BJ (cell line): ENCODE results near the gene KLKB1. TPM values are rescaled to one million over a fixed set of nuclear protein-coding genes. Genes with fewer than 3 reads are reported as not detected.
"Not testable (repeated sequence)": the region's sequence is repeated elsewhere in the genome, so short reads cannot be mapped to it uniquely, and the experiment has no call there.

Experiments
- CTCF ChIA-PET: fragments of 350-600 bp; formaldehyde crosslinking; extraction: SDS; loops from one replicate; lab custom pipeline; 2021; ENCODE audit warnings: antibody characterized with exemption, inconsistent platforms; lab: Yijun Ruan, JAX
- POLR2A ChIA-PET: fragments of 300-600 bp; sonication (Branson Sonifier 250); formaldehyde crosslinking; extraction: SDS; loops from one replicate; lab custom pipeline; 2021; ENCODE audit warnings: antibody characterized with exemption; lab: Charles Lee
- DNase-seq: peaks from one replicate; pipeline ENCODE4 v3.0.0-alpha.2; 2011; ENCODE audit warnings: low read depth
- H3K27me3 ChIP-seq: 2 replicates; pipeline ENCODE4 v1.6.0; 2011; ENCODE audit warnings: low read length; ENCODE audit not compliant: control insufficient read depth, insufficient read depth
- H3K36me3 ChIP-seq: 2 replicates; pipeline ENCODE4 v1.5.1; 2011; ENCODE audit warnings: low read length; ENCODE audit not compliant: control insufficient read depth, insufficient read depth
- H3K4me3 ChIP-seq: 2 replicates; pipeline ENCODE4 v1.5.1; 2011; ENCODE audit warnings: low read depth, mild to moderate bottlenecking, control low read depth, low read length
- polyA plus RNA-seq: library from polyadenylated mRNA; depleted of rRNA; stranded (reverse); fragments of >200 nt; gene quantifications from 2 replicates; pipeline ENCODE4 v1.2.3, GENCODE V29; 2011
- TF ChIP-seq, protein P1 (sequence below): IDR thresholded peaks from 2 replicates; pipeline ENCODE4 v1.5.1; 2011; ENCODE audit warnings: low read depth, mild to moderate bottlenecking, control low read depth, inconsistent platforms, low read length, moderate library complexity; ENCODE audit not compliant: insufficient read depth

The KLKB1 gene
- polyA plus RNA-seq, 1 experiment, result not detected

DNA sequence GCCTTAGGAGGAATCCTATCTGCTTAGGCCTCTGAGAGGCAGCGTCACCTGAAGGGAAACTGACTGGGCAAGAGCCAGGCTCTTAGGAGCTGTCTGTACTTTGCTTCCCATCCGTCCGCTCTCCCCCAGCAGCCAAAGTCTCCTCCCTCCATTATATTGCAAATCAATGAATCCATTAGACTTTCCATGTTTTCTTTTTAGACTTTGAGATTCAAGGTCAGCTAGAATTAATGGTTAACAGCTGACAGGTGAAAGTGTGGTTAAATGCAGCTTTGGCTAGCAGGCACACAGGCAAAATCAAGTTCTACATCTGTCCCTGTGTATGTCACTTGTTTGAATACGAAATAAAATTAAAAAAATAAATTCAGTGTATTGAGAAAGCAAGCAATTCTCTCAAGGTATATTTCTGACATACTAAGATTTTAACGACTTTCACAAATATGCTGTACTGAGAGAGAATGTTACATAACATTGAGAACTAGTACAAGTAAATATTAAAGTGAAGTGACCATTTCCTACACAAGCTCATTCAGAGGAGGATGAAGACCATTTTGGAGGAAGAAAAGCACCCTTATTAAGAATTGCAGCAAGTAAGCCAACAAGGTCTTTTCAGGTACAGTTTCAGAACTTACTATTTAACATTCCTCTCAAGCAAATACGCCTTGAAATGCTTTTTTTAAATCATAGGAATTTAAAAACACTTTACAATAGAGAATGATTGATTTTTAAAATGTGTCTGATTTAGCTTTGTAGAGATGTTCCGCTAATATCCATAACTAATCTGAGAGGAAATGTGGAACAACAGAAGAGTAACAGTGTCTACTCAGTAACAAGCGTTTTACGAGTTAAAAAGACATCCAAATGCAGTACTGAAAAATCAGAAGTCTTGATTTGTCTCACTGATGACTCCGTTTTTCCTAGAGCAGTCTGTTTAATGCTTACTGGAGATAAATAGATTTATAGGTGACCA is 38.7 kb downstream of the KLKB1 start, which contains the start of gene F11:
TSS of gene F11 (plus strand) at position 507 of the 970 bp plus-strand sequence. CDS start 948 bp downstream, outside the sequence.
- DNase-seq, result no peak
- Histone ChIP-seq H3K27me3 (no peaks in the 10 kb centered on the region), H3K36me3 (no peaks in the 10 kb centered on the region), H3K4me3 (no peak within 1 kb of the TSS)
- TF ChIP-seq, protein P1, sequence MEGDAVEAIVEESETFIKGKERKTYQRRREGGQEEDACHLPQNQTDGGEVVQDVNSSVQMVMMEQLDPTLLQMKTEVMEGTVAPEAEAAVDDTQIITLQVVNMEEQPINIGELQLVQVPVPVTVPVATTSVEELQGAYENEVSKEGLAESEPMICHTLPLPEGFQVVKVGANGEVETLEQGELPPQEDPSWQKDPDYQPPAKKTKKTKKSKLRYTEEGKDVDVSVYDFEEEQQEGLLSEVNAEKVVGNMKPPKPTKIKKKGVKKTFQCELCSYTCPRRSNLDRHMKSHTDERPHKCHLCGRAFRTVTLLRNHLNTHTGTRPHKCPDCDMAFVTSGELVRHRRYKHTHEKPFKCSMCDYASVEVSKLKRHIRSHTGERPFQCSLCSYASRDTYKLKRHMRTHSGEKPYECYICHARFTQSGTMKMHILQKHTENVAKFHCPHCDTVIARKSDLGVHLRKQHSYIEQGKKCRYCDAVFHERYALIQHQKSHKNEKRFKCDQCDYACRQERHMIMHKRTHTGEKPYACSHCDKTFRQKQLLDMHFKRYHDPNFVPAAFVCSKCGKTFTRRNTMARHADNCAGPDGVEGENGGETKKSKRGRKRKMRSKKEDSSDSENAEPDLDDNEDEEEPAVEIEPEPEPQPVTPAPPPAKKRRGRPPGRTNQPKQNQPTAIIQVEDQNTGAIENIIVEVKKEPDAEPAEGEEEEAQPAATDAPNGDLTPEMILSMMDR, result no peak
- ChIA-PET POLR2A (no interaction called here), CTCF (interaction anchor here (0.8 kb wide), 1 partner anchor 24 kb away, joined by 4 read pairs; no protein-coding TSS in a partner anchor)

GRCh38 chr4:186266729-186267456 is 39.6 kb downstream of the KLKB1 start:
- no peak for DNase-seq
- no peak overlapping the region for H3K4me3 ChIP-seq
- no peaks in the 10 kb centered on the region for H3K36me3 ChIP-seq
- ChIA-PET POLR2A (no interaction called here), CTCF (no interaction called here)
- TF ChIP-seq, protein P1, result no peak
- H3K27me3 ChIP-seq, result no peaks in the 10 kb centered on the region

DNA sequence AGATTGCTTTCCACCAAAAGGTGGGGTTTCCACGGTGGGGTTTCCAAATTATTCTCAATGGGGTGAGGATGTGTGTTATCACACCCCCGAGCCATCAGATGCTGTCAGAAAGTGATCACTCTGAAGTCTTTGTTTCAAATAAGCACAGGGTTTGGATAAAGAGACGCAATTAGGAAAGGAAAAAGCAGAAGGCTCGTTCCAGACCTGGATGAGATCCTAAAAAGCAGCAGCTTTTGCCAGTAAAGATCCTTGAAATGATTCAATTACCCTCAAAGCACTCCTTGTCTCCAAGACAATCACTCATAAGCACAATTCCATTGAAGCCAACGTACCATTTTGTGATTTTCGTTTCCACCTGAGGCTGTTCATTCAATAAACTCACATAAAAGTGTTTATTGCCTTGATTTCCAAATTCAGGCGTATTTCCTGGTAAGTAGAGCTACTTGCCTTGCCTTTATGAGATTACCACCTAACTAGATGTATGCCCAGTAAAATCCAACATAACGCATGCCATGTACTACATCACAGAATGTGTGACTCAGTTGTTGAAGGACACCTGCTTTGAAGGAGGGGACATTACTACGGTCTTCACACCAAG is 43.9 kb downstream of the KLKB1 start:
- CTCF ChIA-PET, result no interaction called here
- Histone ChIP-seq H3K36me3 (no peaks in the 10 kb centered on the region), H3K27me3 (no peaks in the 10 kb centered on the region), H3K4me3 (no peak overlapping the region)
- DNase-seq, result no peak
- TF ChIP-seq, protein P1, result no peak
- POLR2A ChIA-PET, result no interaction called here

DNA sequence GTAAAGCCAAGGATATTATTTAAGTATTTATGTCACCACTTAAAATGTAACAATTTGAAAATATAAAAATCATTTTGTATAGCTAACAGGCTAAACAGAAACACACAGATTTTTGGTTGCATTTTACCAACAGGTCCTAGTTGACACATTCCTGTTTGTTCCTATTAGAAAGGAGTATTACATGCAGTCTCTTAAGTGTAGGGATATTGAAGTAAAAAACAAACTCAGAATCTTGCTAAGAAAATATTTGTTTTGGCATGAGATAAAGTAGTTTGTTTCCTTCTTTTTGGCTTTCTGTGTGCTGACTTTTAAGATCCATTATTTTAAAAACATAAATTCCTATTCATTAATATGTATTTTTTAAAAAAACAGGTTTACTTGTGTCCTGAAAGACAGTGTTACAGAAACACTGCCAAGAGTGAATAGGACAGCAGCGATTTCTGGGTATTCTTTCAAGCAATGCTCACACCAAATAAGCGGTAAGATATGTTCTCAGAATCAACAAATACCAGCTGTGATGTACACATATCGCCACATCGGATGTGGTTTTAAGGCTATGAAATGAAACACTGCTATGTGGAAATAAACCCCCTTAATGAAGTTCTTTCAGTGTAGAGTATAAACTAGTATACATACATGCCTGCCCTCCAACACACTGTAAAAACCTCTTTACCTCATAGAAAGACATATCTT is 45.5 kb downstream of the KLKB1 start:
- ChIA-PET POLR2A (no interaction called here), CTCF (no interaction called here)

DNA sequence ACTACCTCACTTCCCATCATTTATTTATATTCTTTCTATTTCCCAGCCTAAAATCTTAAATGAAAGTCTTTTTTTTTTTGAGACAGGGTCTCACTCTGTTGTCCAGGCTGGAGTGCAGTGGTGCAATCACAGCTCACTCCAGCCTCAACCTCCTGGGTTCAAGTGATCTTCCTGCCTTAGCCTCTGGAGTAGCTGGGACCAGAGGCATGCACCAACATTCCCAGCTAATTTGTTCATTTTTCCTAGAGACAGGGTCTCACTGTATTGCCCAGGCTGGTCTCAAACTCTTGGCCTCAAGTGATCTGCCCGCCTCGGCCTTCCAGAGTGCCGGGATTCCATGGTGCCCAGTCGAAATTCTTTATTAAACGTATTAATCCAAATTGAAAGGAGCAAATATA is 46.1 kb downstream of the KLKB1 start:
- DNase-seq, CTCF ChIA-PET, POLR2A ChIA-PET, H3K27me3 ChIP-seq, H3K4me3 ChIP-seq, H3K36me3 ChIP-seq: not testable (repeated sequence)

More for the DNA sequence above, 45.5 kb downstream of the KLKB1 start:
- TF ChIP-seq, protein P1, result no peak
- Histone ChIP-seq H3K36me3 (no peaks in the 10 kb centered on the region), H3K4me3 (no peak overlapping the region), H3K27me3 (no peaks in the 10 kb centered on the region)
- DNase-seq, result no peak
